Measurements from ENCODE around the gene ABCD2.

The ABCD2 gene

GRCh38 chr12:39619660-39620433, at the start of gene ABCD2:
Gene ABCD2, minus strand, starts transcription at chr12:39619803. Its CDS starts 188 bp downstream, at chr12:39619615.
- peak; percentile 29 for DNase-seq (ENCODE audit: extremely low read depth, low read depth)
- H3K4me3 ChIP-seq (replicated peaks; ENCODE audit: low read depth, low read length), result peak within 1 kb of the TSS; percentile 43
- peak; percentile 7 for TF ChIP-seq CTCF (IDR thresholded peaks at IDR 0.05; ENCODE audit: low read depth, low read length, missing control alignments)

GRCh38 chr12:39660101-39660500, 40.5 kb upstream of the ABCD2 start:
- no peak for DNase-seq (ENCODE audit: extremely low read depth, low read depth)
- no peak overlapping the region for H3K4me3 ChIP-seq (replicated peaks; ENCODE audit: low read depth, low read length)
- TF ChIP-seq CTCF (IDR thresholded peaks at IDR 0.05; ENCODE audit: low read depth, low read length, missing control alignments), result no peak

GRCh38 chr12:39647383-39647782, 27.8 kb upstream of the ABCD2 start:
- no peak for DNase-seq (ENCODE audit: extremely low read depth, low read depth)
- H3K4me3 ChIP-seq (replicated peaks; ENCODE audit: low read depth, low read length), result no peak overlapping the region
- no peak for TF ChIP-seq CTCF (IDR thresholded peaks at IDR 0.05; ENCODE audit: low read depth, low read length, missing control alignments)

GRCh38 chr12:39646963-39647362, 27.4 kb upstream of the ABCD2 start:
- TF ChIP-seq CTCF (IDR thresholded peaks at IDR 0.05; ENCODE audit: low read depth, low read length, missing control alignments), result no peak
- no peak for DNase-seq (ENCODE audit: extremely low read depth, low read depth)
- no peak overlapping the region for H3K4me3 ChIP-seq (replicated peaks; ENCODE audit: low read depth, low read length)

- TF ChIP-seq CTCF (IDR thresholded peaks at IDR 0.05; ENCODE audit: low read depth, low read length, missing control alignments), result no peak
- DNase-seq (ENCODE audit: extremely low read depth, low read depth), result no peak
- H3K4me3 ChIP-seq (replicated peaks; ENCODE audit: low read depth, low read length), result no peak overlapping the region
Observed at GRCh38 chr12:39643052-39643451, 23.4 kb upstream of the ABCD2 start.

- H3K4me3 ChIP-seq (replicated peaks; ENCODE audit: low read depth, low read length), result no peak overlapping the region
- DNase-seq (ENCODE audit: extremely low read depth, low read depth), result no peak
- TF ChIP-seq CTCF (IDR thresholded peaks at IDR 0.05; ENCODE audit: low read depth, low read length, missing control alignments), result no peak
Observed at GRCh38 chr12:39638840-39639239, 19.2 kb upstream of the ABCD2 start.

GRCh38 chr12:39638178-39638577, 18.6 kb upstream of the ABCD2 start:
- DNase-seq (ENCODE audit: extremely low read depth, low read depth), result no peak
- no peak for TF ChIP-seq CTCF (IDR thresholded peaks at IDR 0.05; ENCODE audit: low read depth, low read length, missing control alignments)
- no peak overlapping the region for H3K4me3 ChIP-seq (replicated peaks; ENCODE audit: low read depth, low read length)

Measured in HFF-Myc (cell line).